OCI-LY1 (cell line): ENCODE results near the gene XCL1.

Source experiments
- CTCF ChIP-seq: fragments of 200-600 bp; sonication (generic), shearing (Covaris generic); IDR thresholded peaks from 2 replicates; pipeline ENCODE4 v1.5.1; 2017; ENCODE audit warnings: mild to moderate bottlenecking, antibody characterized with exemption, low read length, moderate library complexity, mixed read lengths
- EZH2 ChIP-seq: fragments of 200-600 bp; sonication (generic), shearing (Covaris generic); IDR thresholded peaks from 2 replicates; pipeline ENCODE4 v1.8.0; 2017; ENCODE audit warnings: borderline replicate concordance, mixed run types, mild to moderate bottlenecking, antibody characterized with exemption, low read length, moderate library complexity, mixed read lengths

- TF ChIP-seq EZH2 (no peak), CTCF (no peak)
These were observed 12.8 kb downstream of the XCL1 start for GRCh38 chr1:168589167-168589566.
